Gastroesophageal sphincter (tissue), 4 donors: ENCODE data around the gene DCUN1D3. TPM values are rescaled to one million over a fixed set of nuclear protein-coding genes. Genes with fewer than 3 reads are reported as not detected.

ENCODE experiments used
- ATAC-seq: fragments of 150-250 bp; one replicate; pipeline ENCODE4 v1.9.1; 2016; ENCODE audit warnings: mild to moderate bottlenecking, moderate library complexity
- H3K27ac ChIP-seq, 4 donors: fragments of 200-600 bp; sonication (generic) in 3 of 4; 1 replicate in 3 of 4; 2 replicates in 1 of 4; pipeline ENCODE4 v1.5.1; 2016 to 2019
- H3K27me3 ChIP-seq: fragments of 200-600 bp; sonication (generic); one replicate; pipeline ENCODE4 v1.5.1; 2019
- H3K36me3 ChIP-seq, 2 donors: fragments of 200-600 bp; sonication (generic); one replicate each; pipeline ENCODE4 v1.5.1; 2019; ENCODE audit warnings: control low read depth in 1 of 2
- H3K4me1 ChIP-seq, 3 donors: fragments of 200-600 bp; sonication (generic); 1 replicate in 2 of 3; 2 replicates in 1 of 3; pipeline ENCODE4 v1.5.1; 2016 to 2019; ENCODE audit warnings: control low read depth in 2 of 3
- H3K4me3 ChIP-seq, 2 donors: fragments of 200-600 bp; sonication (generic); one replicate each; pipeline ENCODE4 v1.5.1; 2019; ENCODE audit warnings: mild to moderate bottlenecking in 1 of 2, moderate library complexity in 1 of 2
- H3K9me3 ChIP-seq, 3 donors: fragments of 200-600 bp; sonication (generic); one replicate each; pipeline ENCODE4 v1.5.1; 2017 to 2019; ENCODE audit warnings: control low read depth in 2 of 3
- EP300 ChIP-seq: sonication (generic); formaldehyde crosslinking; IDR thresholded peaks from one replicate; pipeline ENCODE4 v1.6.1; 2017; ENCODE audit warnings: antibody characterized with exemption, mild to moderate bottlenecking
- POLR2A ChIP-seq, 2 donors: fragments of 450-650 bp; IDR thresholded peaks; one replicate each; pipeline ENCODE4 v1.6.1; 2017; ENCODE audit warnings: antibody characterized with exemption in 2 of 2, mild to moderate bottlenecking in 2 of 2, moderate library complexity in 1 of 2
- POLR2AphosphoS5 ChIP-seq: sonication (generic); formaldehyde crosslinking; IDR thresholded peaks from one replicate; pipeline ENCODE4 v1.6.1; 2017; ENCODE audit warnings: antibody characterized with exemption
- WGBS, 2 donors: methylation state at CpG; one replicate each; pipeline ENCODE4 v1.1.5; 2018; ENCODE audit warnings: low coverage in 1 of 2; 5-methylcytosine and 5-hydroxymethylcytosine counted together
- total RNA-seq, 4 donors: library from RNA; depleted of rRNA; stranded (reverse); fragments of >200 nt; gene quantifications; one replicate each; pipeline ENCODE4 v1.1.0, GENCODE V29; 2016
- TF ChIP-seq, protein P1 (sequence below), 4 experiments: fragments of 200-600 bp in 2 of 4; fragments of 450-650 bp in 2 of 4; sonication (generic) in 1 of 4; IDR thresholded peaks; one replicate each; pipeline ENCODE4 v1.5.1; 2017 to 2019; ENCODE audit warnings: antibody characterized with exemption in 4 of 4, mild to moderate bottlenecking in 2 of 4, moderate library complexity in 2 of 4

The DCUN1D3 gene
- total RNA-seq, 4 donors from 2014 or later: 28.6 to 35.7 (median 33.5) TPM

DNA sequence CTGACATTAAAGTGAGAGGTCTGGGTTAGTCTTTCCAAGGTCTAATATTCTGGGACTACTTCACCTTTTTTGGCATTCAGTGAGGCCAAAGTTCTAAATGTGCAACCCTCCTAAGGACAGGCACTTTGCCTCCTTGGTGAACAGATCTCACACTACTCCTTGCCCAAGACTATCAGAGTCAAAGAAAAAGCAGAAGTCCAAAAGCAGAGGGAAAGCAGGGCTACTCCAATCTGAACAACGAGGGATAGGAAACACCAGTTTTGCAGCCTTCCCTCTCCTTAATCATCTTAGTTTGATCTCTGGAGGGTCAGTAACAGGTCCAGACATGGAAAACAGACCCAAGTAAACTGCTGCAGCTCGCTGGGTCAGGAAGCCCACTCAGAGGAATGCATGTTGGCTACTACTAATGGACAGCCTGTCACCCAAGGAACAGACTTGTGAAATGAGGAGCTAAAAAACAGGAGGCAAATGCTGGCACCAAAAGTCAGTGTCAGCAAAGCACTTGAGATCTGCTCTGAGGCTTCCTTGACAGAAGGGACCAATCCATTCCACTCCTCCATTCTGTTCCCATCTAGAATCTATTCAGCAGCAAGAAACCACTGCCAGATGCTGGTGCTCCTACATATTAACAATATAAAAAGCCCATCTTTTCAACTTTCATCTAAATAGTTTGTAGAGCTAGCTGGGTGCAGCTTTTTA lies 29.9 kb downstream of the DCUN1D3 start:
- Histone ChIP-seq H3K4me1 (peaks cover 41 to 98% (median 66%) of the 10 kb centered on the region in 3 donors), H3K9me3 (no peaks in the 10 kb centered on the region), H3K27ac (peak overlapping the region; percentile 39 to 78 (median 73)), H3K27me3 (no peaks in the 10 kb centered on the region), H3K4me3 (no peak overlapping the region), H3K36me3 (no peaks in the 10 kb centered on the region)
- WGBS, 2 donors: 86 to 100% methylated on average over 1 to 2 of the region's 2 CpGs
- TF ChIP-seq POLR2A (IDR thresholded peaks at IDR 0.05) (no peak), POLR2AphosphoS5 (no peak)
- no peak for ATAC-seq

DNA sequence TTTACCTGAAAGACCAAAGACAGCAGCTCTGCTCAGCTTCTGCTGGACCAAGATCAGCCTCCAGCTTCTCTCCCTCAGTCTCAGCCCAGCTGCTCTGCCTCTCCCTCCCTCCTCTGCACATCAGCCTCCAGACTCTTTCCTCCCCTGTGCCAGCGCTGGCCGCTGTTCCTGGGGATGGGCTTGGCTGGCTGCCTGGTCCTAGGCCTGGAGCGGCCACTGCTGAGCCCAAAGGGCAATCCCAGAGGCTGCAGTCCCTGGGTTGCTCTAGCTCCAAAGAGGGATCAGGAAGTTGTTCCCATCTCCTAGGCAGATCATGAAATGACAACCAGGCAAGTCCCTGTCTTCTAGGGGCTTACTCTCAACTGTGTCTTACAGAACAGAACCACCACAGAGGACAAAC lies 31.3 kb downstream of the DCUN1D3 start:
- ATAC-seq: peak; percentile 95
- H3K9me3 ChIP-seq: no peaks in the 10 kb centered on the region
- no peaks in the 10 kb centered on the region for H3K36me3 ChIP-seq
- H3K4me3 ChIP-seq: no peak overlapping the region
- TF ChIP-seq POLR2AphosphoS5: peak; percentile 73
- TF ChIP-seq EP300: no peak
- H3K4me1 ChIP-seq: peaks cover 42 to 96% (median 66%) of the 10 kb centered on the region in 3 donors
- peak overlapping the region; percentile 39 to 78 (median 73) for H3K27ac ChIP-seq
- no CpG with 5 or more reads among the region's 3 CpGs for WGBS, 2 donors
- no peaks in the 10 kb centered on the region for H3K27me3 ChIP-seq

DNA sequence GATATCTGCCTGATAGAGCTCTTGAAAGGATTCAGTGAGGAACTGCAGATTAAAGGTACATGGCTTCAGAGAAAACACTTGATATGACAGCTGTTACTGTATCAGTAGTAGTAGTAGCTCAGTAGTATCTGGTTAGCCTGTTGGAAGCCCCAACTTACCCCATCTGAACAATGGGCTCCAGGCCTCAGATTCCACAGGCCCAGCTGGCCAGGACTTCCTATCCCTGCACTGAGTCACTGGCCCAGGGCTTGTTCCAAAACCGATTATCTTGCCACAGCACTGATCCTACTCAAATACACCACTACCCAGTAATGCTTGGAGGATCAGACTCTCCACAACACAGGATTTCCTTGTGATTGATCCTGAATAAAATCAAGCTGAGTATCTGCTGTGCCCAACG lies 32.6 kb downstream of the DCUN1D3 start:
- ATAC-seq: no peak
- Histone ChIP-seq H3K27ac (peak overlapping the region; percentile 27 to 78 (median 73)), H3K27me3 (no peaks in the 10 kb centered on the region), H3K36me3 (peaks cover 0 to 3% of the 10 kb centered on the region in 2 donors), H3K4me1 (peaks cover 42 to 93% (median 66%) of the 10 kb centered on the region in 3 donors), H3K4me3 (no peak overlapping the region), H3K9me3 (no peaks in the 10 kb centered on the region)
- 71% methylated on average over 2 of the region's 2 CpGs; no CpG with 5 or more reads in 1 of the 2 donors for WGBS, 2 donors
- TF ChIP-seq, protein P1, sequence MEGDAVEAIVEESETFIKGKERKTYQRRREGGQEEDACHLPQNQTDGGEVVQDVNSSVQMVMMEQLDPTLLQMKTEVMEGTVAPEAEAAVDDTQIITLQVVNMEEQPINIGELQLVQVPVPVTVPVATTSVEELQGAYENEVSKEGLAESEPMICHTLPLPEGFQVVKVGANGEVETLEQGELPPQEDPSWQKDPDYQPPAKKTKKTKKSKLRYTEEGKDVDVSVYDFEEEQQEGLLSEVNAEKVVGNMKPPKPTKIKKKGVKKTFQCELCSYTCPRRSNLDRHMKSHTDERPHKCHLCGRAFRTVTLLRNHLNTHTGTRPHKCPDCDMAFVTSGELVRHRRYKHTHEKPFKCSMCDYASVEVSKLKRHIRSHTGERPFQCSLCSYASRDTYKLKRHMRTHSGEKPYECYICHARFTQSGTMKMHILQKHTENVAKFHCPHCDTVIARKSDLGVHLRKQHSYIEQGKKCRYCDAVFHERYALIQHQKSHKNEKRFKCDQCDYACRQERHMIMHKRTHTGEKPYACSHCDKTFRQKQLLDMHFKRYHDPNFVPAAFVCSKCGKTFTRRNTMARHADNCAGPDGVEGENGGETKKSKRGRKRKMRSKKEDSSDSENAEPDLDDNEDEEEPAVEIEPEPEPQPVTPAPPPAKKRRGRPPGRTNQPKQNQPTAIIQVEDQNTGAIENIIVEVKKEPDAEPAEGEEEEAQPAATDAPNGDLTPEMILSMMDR (IDR thresholded peaks at IDR 0.05): no peak
- no peak for TF ChIP-seq POLR2AphosphoS5
- TF ChIP-seq EP300: no peak
- no peak for TF ChIP-seq POLR2A (IDR thresholded peaks at IDR 0.05)

DNA sequence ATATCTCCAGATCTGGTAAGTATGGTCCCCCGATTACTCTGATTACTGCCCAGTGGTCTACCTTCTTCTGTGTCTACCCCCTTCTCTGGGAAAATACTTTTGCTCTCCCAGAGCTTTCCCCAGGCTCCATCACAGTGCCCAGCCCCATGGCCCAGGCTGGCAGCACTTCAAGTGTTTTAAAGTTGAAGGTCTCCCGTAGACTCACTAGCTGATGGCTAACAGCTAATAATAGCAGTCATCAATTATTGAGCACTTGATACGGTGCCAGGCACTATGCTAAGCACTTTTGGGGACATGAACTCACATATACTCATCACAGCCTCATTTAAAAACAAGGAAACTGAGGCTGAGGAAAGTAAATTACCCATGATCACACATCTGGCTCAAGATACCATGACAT lies 33.4 kb downstream of the DCUN1D3 start:
- Histone ChIP-seq H3K4me3 (no peak overlapping the region), H3K27me3 (no peaks in the 10 kb centered on the region), H3K4me1 (peaks cover 42 to 93% (median 59%) of the 10 kb centered on the region in 3 donors), H3K9me3 (no peaks in the 10 kb centered on the region), H3K27ac (peak overlapping the region; percentile 68 to 78 (median 77)), H3K36me3 (peaks cover 0 to 10% of the 10 kb centered on the region in 2 donors)
- 50 to 53% methylated on average over 2 of the region's 3 CpGs for WGBS, 2 donors
- no peak for ATAC-seq
- TF ChIP-seq, protein P1 (IDR thresholded peaks at IDR 0.05): no peak
- TF ChIP-seq POLR2AphosphoS5 (no peak), EP300 (no peak), POLR2A (IDR thresholded peaks at IDR 0.05) (no peak)

DNA sequence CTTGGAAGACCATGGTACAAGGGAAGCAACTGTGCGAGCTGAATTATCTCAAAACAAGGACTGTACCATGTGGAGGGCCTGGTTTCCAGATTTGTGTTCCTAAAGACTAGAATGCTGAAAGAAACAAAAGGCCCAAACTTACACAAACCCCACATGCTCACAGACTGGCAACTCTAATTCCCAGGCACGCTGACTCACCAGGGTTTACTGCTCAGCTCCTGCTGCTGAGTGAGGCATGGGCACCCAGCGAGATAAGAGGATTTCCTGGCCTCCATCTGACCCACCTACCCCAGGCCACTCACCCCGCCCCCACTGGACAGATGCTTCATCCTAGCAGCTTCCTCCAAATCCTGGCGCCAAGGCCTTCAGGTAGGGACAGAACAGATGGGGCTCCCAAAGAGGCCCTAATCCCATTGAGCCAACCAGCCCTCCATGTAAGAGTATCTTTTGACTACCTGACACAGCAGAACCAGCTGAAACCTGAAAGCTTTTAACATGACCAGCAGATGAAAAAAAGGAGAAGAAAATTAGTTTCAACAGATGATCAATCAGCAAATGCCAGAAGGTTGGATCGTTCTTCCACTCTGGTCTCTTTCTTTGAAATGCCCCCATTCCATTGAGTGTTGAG lies 33.9 kb downstream of the DCUN1D3 start:
- TF ChIP-seq, protein P1 (IDR thresholded peaks at IDR 0.05): no peak
- TF ChIP-seq POLR2AphosphoS5: peak; percentile 58
- Histone ChIP-seq H3K4me1 (peaks cover 41 to 93% (median 53%) of the 10 kb centered on the region in 3 donors), H3K4me3 (no peak overlapping the region), H3K9me3 (no peaks in the 10 kb centered on the region), H3K27ac (peak overlapping the region; percentile 68 to 78 (median 77)), H3K36me3 (peaks cover 0 to 16% of the 10 kb centered on the region in 2 donors), H3K27me3 (no peaks in the 10 kb centered on the region)
- ATAC-seq: no peak
- WGBS, 2 donors: 55 to 67% methylated on average over 3 to 4 of the region's 6 CpGs
